Measurements from ENCODE around the gene TBC1D10A. TPM values are rescaled to one million over a fixed set of nuclear protein-coding genes. Genes with fewer than 3 reads are reported as not detected.
A peak's percentile ranks its signal among the peaks of the same experiment; 100 is the strongest.

TBC1D10A gene
- total RNA-seq, 1 experiment from 2014 or later, result 8.4 TPM

DNA sequence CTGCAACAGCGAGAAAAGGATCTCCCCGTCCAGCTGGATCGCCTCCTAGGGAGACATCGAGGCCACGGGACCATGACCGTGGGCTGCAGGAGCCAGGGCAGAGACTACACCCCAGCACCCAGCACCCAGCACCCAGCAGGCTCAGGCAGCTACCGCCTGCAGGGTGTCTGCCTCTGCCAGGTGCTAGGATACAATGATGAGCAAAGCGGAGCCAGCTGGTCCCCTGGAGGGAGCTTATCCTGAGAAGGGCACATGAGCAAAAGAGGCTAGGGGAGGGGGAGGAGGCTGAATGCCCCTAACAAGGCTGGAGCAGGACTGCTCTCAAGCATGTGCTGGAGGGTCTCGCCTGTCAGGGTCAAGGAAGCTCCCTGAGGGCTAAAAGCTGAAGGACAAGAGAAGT lies 32.7 kb downstream of the TBC1D10A start:
- Histone ChIP-seq H3K27me3 (ENCODE audit: insufficient read depth, low read length) (no peaks in the 10 kb centered on the region), H2BK5ac (ENCODE audit: insufficient read length, low read length) (no peak overlapping the region), H3K4me1 (ENCODE audit: insufficient read depth, low read length) (no peaks in the 10 kb centered on the region; the same call in 1 of the 2 replicates), H2BK120ac (ENCODE audit: low read depth, low read length, poor library complexity, severe bottlenecking) (no peak overlapping the region), H3K4me2 (ENCODE audit: insufficient read depth, insufficient read length, low read length) (no peak overlapping the region), H4K5ac (ENCODE audit: insufficient read length, low read depth, low read length) (no peak overlapping the region), H3K4ac (ENCODE audit: low read depth, low read length) (no peak overlapping the region), H3T11ph (ENCODE audit: low read length) (no peak overlapping the region), H3K18ac (ENCODE audit: insufficient read length, low read depth, low read length) (no peak overlapping the region), H3K56ac (ENCODE audit: insufficient read length, low read depth, low read length) (no peak overlapping the region), H3K9me3 (ENCODE audit: control insufficient read depth, low read depth, low read length) (no peaks in the 10 kb centered on the region), H3K23me2 (ENCODE audit: insufficient read length, low read depth, low read length, poor library complexity, severe bottlenecking) (peaks cover 5% of the 10 kb centered on the region), H3K14ac (ENCODE audit: insufficient read depth, low read length) (no peak overlapping the region), H4K8ac (replicated peaks; ENCODE audit: insufficient read length, low read depth, low read length) (no peak overlapping the region), H2BK12ac (ENCODE audit: insufficient read length, low read depth, low read length) (no peak overlapping the region), H3K9ac (ENCODE audit: extremely low read depth, insufficient read length, low read length) (no peak overlapping the region), H2AFZ (ENCODE audit: low read length) (no peak overlapping the region), H4K20me1 (ENCODE audit: control insufficient read depth, insufficient read depth, insufficient read length) (no peaks in the 10 kb centered on the region), H3K79me2 (ENCODE audit: insufficient read depth, low read length) (no peaks in the 10 kb centered on the region), H3K23ac (ENCODE audit: insufficient read length, low read depth, low read length) (no peak overlapping the region), H3K27ac (ENCODE audit: insufficient read length, low read depth, low read length) (no peak overlapping the region), H4K91ac (ENCODE audit: insufficient read length, low read depth, low read length) (no peak overlapping the region), H2BK20ac (ENCODE audit: low read depth, low read length, poor library complexity, severe bottlenecking) (no peak overlapping the region), H2AK5ac (ENCODE audit: insufficient read length, low read length) (no peak overlapping the region), H3K79me1 (ENCODE audit: insufficient read depth, low read depth, low read length, poor library complexity, severe bottlenecking) (no peaks in the 10 kb centered on the region), H2BK15ac (ENCODE audit: low read depth, low read length) (no peak overlapping the region)
- TF ChIP-seq, protein P1, sequence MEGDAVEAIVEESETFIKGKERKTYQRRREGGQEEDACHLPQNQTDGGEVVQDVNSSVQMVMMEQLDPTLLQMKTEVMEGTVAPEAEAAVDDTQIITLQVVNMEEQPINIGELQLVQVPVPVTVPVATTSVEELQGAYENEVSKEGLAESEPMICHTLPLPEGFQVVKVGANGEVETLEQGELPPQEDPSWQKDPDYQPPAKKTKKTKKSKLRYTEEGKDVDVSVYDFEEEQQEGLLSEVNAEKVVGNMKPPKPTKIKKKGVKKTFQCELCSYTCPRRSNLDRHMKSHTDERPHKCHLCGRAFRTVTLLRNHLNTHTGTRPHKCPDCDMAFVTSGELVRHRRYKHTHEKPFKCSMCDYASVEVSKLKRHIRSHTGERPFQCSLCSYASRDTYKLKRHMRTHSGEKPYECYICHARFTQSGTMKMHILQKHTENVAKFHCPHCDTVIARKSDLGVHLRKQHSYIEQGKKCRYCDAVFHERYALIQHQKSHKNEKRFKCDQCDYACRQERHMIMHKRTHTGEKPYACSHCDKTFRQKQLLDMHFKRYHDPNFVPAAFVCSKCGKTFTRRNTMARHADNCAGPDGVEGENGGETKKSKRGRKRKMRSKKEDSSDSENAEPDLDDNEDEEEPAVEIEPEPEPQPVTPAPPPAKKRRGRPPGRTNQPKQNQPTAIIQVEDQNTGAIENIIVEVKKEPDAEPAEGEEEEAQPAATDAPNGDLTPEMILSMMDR (conservative IDR thresholded peaks at IDR 0.05), result no peak
- Mint-ChIP-seq H3K27me3 (ENCODE audit: low read depth) (no peaks in the 10 kb centered on the region), H3K36me3 (ENCODE audit: insufficient read depth in 1 of 3, low read depth in 3 of 3) (peaks cover 4 to 12% (median 5%) of the 10 kb centered on the region in 3 experiments; a peak in 5 of 7 replicates), H3K27ac (peak overlapping the region in 2 of 3 experiments; percentile 49 to 55; a peak in 2 of 7 replicates), H3K9me3 (peaks cover 0 to under 1% of the 10 kb centered on the region in 2 experiments; a peak in 1 of 5 replicates), H3K4me1 (peaks cover 2 to 10% of the 10 kb centered on the region in 2 experiments; a peak in 3 of 4 replicates), H3K4me3 (no peak overlapping the region)
- no CpG with 5 or more reads among the region's 9 CpGs for WGBS (ENCODE audit: extremely low coverage, insufficient read length, low lambda C conversion rate)
- DNase-seq, result no peak

All from H9 (cell line).